ENCODE data around the gene RPS5. TPM values are rescaled to one million over a fixed set of nuclear protein-coding genes. Genes with fewer than 3 reads are reported as not detected.
A peak's percentile ranks its signal among the peaks of the same experiment; 100 is the strongest.
"Not testable (repeated sequence)": the region's sequence is repeated elsewhere in the genome, so short reads cannot be mapped to it uniquely, and the experiment has no call there.

The RPS5 gene
- total RNA-seq, 1 experiment from 2014 or later: 1,487 TPM

DNA sequence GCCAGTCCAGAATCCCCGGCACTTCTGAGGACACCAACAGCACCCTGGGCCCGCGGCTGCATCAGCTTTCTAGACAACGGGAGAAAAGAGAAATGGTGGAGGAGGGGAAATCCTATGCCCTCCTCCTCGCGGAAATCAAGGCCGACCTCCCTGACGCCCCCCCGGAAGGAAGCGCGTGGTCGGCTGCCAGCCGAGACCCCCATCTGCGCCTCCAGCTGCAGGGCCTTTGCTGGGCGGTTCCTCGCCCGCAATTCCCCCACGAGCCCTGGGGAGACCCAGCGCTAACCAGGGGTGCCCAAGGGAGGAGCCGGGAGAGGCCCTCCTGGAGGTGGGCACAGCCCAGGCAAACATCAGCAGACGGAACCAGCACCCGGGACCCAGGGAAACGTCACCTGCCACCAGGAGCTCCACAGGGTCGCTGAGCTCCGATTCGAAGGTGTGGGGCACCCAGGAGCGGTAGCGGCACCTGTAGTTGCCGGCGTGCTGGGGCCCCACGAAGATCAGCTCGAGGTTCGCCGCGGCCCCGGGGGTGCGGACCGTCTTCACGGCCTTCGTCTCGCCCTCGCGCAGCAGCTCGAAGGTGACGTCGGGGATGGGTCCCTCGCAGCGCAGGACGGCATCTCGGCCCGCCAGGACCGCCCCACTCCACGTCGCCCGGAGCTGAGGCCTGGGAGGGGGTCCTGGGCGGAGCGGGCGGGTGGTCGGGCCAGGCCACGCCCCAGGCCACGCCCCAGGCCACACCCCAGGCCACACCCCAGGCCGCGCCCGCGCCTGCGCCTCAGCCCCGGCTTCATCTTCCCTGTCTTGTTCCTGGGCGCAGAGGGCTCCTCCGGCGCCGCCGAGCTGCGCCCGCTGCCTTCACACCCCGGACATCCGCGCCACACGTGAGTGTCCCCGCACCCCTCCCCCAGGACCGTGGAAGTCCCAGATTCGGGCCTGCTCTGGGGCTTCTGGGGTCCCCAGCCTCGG is 39.8 kb upstream of the RPS5 start:
- POLR2A ChIA-PET: interaction anchor here (0.5 to 2.0 kb wide), 3 partner anchors 15 to 187 kb away, joined by 3 to 16 read pairs (median 5); partner anchors contain the start of gene ZNF497
- BruUV-seq (replicated peaks): TSS peak; percentile 94
- H3K27ac ChIP-seq (ENCODE audit: low read length): peak overlapping the region; percentile 72
- peak; percentile 63; the same call in 1 of the 2 replicates for TF ChIP-seq SIN3A (IDR thresholded peaks at IDR 0.05; ENCODE audit: borderline replicate concordance, insufficient read depth, low read depth, low read length)
- no peak for TF ChIP-seq TCF7L2 (IDR thresholded peaks at IDR 0.05; ENCODE audit: low read depth, low read length)
- H3K36me3 ChIP-seq (ENCODE audit: control insufficient read depth, insufficient read depth, low read length): no peaks in the 10 kb centered on the region
- intact Hi-C loops (cut with micrococcal nuclease; ENCODE audit: unreplicated experiment) (no loop called here), in situ Hi-C loops (cut with HindIII; ENCODE audit: low pct_unique_long_range_greater_than_20kb, low sequenced_read_pairs) (no loop called here)
- no peaks in the 10 kb centered on the region for H3K27me3 ChIP-seq (ENCODE audit: control insufficient read depth, insufficient read depth, low read length)
- no peaks in the 10 kb centered on the region for H3K9me3 ChIP-seq (ENCODE audit: control insufficient read depth, insufficient read depth, low read depth, low read length)
- CTCF ChIA-PET: interaction anchor here (0.6 to 0.9 kb wide), 4 partner anchors 151 to 491 kb away, joined by 3 to 9 read pairs (median 5); partner anchors contain the start of gene ZBTB45
- H3K4me1 ChIP-seq (ENCODE audit: control insufficient read depth, insufficient read depth, low read length): peaks cover 8% of the 10 kb centered on the region; the same call in 1 of the 2 replicates
- no peak for DNase-seq (ENCODE audit: low read depth, low spot score)
- peak overlapping the region; percentile 63 to 97 for H3K4me3 ChIP-seq (ENCODE audit: low read depth in 2 of 2, low read length in 2 of 2)
- peak; percentile 98 for ATAC-seq

DNA sequence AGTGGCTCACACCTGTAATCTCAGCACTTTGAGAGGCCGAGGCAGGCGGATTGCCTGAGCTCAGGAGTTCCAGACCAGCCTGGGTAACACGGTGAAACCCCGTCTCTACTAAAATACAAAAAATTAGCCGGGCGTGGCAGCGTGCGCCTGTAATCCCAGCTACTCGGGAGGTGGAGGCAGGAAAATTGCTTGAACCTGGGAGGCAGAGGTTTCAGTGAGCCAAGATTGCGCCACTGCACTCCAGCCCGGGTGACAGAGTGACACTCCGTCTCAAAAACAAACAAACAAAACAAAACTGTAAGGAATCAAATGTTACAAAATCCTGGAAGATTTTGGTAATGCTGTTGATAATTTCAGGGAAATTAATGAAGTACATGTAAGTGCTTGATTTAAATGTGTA is 39.0 kb upstream of the RPS5 start:
- Histone ChIP-seq H3K27ac (ENCODE audit: low read length) (peak overlapping the region; percentile 39), H3K4me3 (ENCODE audit: low read depth in 2 of 2, low read length in 2 of 2) (peak overlapping the region; percentile 63 to 97)
- H3K27me3 ChIP-seq (ENCODE audit: control insufficient read depth, insufficient read depth, low read length); H3K4me1 ChIP-seq (ENCODE audit: control insufficient read depth, insufficient read depth, low read length); intact Hi-C loops (cut with micrococcal nuclease; ENCODE audit: unreplicated experiment); H3K9me3 ChIP-seq (ENCODE audit: control insufficient read depth, insufficient read depth, low read depth, low read length); H3K36me3 ChIP-seq (ENCODE audit: control insufficient read depth, insufficient read depth, low read length); BruUV-seq (replicated peaks); DNase-seq (ENCODE audit: low read depth, low spot score); in situ Hi-C loops (cut with HindIII; ENCODE audit: low pct_unique_long_range_greater_than_20kb, low sequenced_read_pairs); CTCF ChIA-PET: not testable (repeated sequence)
- peak; percentile 7 for ATAC-seq
- POLR2A ChIA-PET: interaction anchor here (1.0 to 2.0 kb wide), 2 partner anchors 14 to 15 kb away, joined by 3 to 16 read pairs; partner anchors contain the start of gene ZNF497

DNA sequence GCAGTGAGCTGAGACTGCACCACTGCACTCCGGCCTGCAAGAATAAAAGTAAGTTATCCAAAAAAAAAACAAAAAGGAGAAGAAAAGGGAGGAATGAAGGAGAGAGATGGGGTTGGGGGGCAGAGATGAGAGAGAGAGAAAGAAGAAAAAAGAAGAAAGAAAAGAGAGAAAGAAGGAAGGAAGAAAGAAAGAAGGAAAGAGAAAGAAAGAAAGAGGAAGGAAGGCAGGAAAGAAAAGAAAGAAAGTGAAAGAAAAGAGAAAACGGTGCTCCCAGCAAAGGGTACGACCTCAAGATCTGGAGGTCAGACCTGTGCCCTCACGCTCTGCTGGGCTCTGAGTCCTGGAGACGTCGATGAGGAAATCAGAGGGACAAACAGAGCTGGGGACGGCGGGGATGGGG is 37.5 kb upstream of the RPS5 start:
- ChIA-PET POLR2A (no interaction called here), CTCF (no interaction called here)
- ATAC-seq (no peak), DNase-seq (ENCODE audit: low read depth, low spot score) (no peak)
- peaks cover 8% of the 10 kb centered on the region; the same call in 1 of the 2 replicates for H3K4me1 ChIP-seq (ENCODE audit: control insufficient read depth, insufficient read depth, low read length)
- no peaks in the 10 kb centered on the region for H3K9me3 ChIP-seq (ENCODE audit: control insufficient read depth, insufficient read depth, low read depth, low read length)
- TF ChIP-seq, protein P1, sequence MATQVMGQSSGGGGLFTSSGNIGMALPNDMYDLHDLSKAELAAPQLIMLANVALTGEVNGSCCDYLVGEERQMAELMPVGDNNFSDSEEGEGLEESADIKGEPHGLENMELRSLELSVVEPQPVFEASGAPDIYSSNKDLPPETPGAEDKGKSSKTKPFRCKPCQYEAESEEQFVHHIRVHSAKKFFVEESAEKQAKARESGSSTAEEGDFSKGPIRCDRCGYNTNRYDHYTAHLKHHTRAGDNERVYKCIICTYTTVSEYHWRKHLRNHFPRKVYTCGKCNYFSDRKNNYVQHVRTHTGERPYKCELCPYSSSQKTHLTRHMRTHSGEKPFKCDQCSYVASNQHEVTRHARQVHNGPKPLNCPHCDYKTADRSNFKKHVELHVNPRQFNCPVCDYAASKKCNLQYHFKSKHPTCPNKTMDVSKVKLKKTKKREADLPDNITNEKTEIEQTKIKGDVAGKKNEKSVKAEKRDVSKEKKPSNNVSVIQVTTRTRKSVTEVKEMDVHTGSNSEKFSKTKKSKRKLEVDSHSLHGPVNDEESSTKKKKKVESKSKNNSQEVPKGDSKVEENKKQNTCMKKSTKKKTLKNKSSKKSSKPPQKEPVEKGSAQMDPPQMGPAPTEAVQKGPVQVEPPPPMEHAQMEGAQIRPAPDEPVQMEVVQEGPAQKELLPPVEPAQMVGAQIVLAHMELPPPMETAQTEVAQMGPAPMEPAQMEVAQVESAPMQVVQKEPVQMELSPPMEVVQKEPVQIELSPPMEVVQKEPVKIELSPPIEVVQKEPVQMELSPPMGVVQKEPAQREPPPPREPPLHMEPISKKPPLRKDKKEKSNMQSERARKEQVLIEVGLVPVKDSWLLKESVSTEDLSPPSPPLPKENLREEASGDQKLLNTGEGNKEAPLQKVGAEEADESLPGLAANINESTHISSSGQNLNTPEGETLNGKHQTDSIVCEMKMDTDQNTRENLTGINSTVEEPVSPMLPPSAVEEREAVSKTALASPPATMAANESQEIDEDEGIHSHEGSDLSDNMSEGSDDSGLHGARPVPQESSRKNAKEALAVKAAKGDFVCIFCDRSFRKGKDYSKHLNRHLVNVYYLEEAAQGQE (IDR thresholded peaks at IDR 0.05; ENCODE audit: insufficient read depth in 1 of 2, low read depth in 2 of 2, low read length in 1 of 2): no peak
- TF ChIP-seq POLR2AphosphoS5 (IDR thresholded peaks at IDR 0.05; ENCODE audit: low read depth, low read length) (no peak), CTCF (IDR thresholded peaks at IDR 0.05) (no peak), TCF7L2 (IDR thresholded peaks at IDR 0.05; ENCODE audit: low read depth, low read length) (no peak), SIN3A (IDR thresholded peaks at IDR 0.05; ENCODE audit: borderline replicate concordance, insufficient read depth, low read depth, low read length) (no peak)
- TSS peak; percentile 80 for BruUV-seq (replicated peaks)
- in situ Hi-C loops (cut with HindIII; ENCODE audit: low pct_unique_long_range_greater_than_20kb, low sequenced_read_pairs): no loop called here
- no peaks in the 10 kb centered on the region for H3K27me3 ChIP-seq (ENCODE audit: control insufficient read depth, insufficient read depth, low read length)
- H3K36me3 ChIP-seq (ENCODE audit: control insufficient read depth, insufficient read depth, low read length): no peaks in the 10 kb centered on the region
- intact Hi-C loops (cut with micrococcal nuclease; ENCODE audit: unreplicated experiment): no loop called here
- no peak overlapping the region for H3K27ac ChIP-seq (ENCODE audit: low read length)
- no peak overlapping the region for H3K4me3 ChIP-seq (ENCODE audit: low read depth in 2 of 2, low read length in 2 of 2)
